ACC112 (cell line): ENCODE data around the gene KLHL35.

ENCODE experiments used
- H2AFZ ChIP-seq: fragments of 200-600 bp; sonication (generic); one replicate; pipeline ENCODE4 v1.6.0; 2017; ENCODE audit warnings: antibody characterized with exemption, low read length; ENCODE audit not compliant: unreplicated experiment
- H3K27ac ChIP-seq: fragments of 200-600 bp; sonication (generic); 2 replicates; pipeline ENCODE4 v1.5.1; 2014; ENCODE audit warnings: low read depth, mild to moderate bottlenecking, antibody characterized with exemption, low read length, moderate library complexity
- H3K27me3 ChIP-seq: fragments of 200-600 bp; sonication (generic); 2 replicates; pipeline ENCODE4 v1.6.1; 2014; ENCODE audit warnings: mild to moderate bottlenecking, antibody characterized with exemption, low read length, moderate library complexity, mixed read lengths; ENCODE audit not compliant: insufficient read depth
- H3K36me3 ChIP-seq: fragments of 200-600 bp; sonication (generic); 2 replicates; pipeline ENCODE4 v1.6.1; 2016; ENCODE audit warnings: mild to moderate bottlenecking, antibody characterized with exemption, low read length, moderate library complexity, mixed read lengths; ENCODE audit not compliant: insufficient read depth
- H3K4me1 ChIP-seq: fragments of 200-600 bp; sonication (generic); one replicate; pipeline ENCODE4 v1.6.1; 2016; ENCODE audit warnings: low read length, mixed read lengths; ENCODE audit not compliant: insufficient read depth, unreplicated experiment, control insufficient read depth
- H3K4me3 ChIP-seq: fragments of 200-600 bp; sonication (generic); 2 replicates; pipeline ENCODE4 v1.5.1; 2014; ENCODE audit warnings: mild to moderate bottlenecking, low read depth, low read length
- H3K79me2 ChIP-seq: fragments of 200-600 bp; sonication (generic); one replicate; pipeline ENCODE4 v1.6.0; 2016; ENCODE audit warnings: low read length; ENCODE audit not compliant: control insufficient read depth, unreplicated experiment, insufficient read depth

The KLHL35 gene

GRCh38 chr11:75475767-75476650, 43.0 kb upstream of the KLHL35 start:
- H3K4me3 ChIP-seq: peak overlapping the region; percentile 50; the same call in 1 of the 2 replicates
- H3K4me1 ChIP-seq: peaks cover 20% of the 10 kb centered on the region
- no peaks in the 10 kb centered on the region for H3K79me2 ChIP-seq

GRCh38 chr11:75474878-75475766, 42.1 kb upstream of the KLHL35 start:
- peak overlapping the region; percentile 68 for H3K27ac ChIP-seq

More at GRCh38 chr11:75475767-75476650, 43.0 kb upstream of the KLHL35 start:
- Histone ChIP-seq H2AFZ (peak overlapping the region; percentile 74), H3K36me3 (no peaks in the 10 kb centered on the region), H3K27me3 (no peaks in the 10 kb centered on the region), H3K27ac (peak overlapping the region; percentile 68)

DNA sequence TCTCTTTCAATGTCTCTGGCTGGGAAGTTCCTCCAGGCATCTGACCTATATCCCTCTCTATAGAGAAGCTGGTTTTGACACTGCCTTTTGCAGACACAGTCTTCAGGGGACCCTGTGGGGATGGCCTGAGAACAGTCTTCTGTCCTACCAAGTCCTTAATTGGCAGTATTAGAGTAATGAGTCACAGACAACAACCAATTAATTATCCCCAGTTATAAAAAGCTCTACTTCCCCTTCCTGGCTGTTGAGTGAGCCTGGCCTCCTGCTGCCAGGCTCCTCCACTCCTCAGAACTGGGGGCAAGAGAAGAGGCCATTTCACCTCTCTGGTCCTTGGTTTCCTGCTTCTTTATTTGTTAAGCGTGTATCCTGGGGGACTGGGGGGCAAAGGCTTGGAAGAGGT, 41.2 kb upstream of the KLHL35 start:
- Histone ChIP-seq H3K27ac (no peak overlapping the region), H3K4me1 (peaks cover 20% of the 10 kb centered on the region), H3K27me3 (no peaks in the 10 kb centered on the region), H3K4me3 (no peak overlapping the region), H2AFZ (no peak overlapping the region), H3K36me3 (no peaks in the 10 kb centered on the region), H3K79me2 (no peaks in the 10 kb centered on the region)

More at GRCh38 chr11:75474878-75475766, 42.1 kb upstream of the KLHL35 start:
- H3K36me3 ChIP-seq: no peaks in the 10 kb centered on the region
- H3K79me2 ChIP-seq: no peaks in the 10 kb centered on the region
- peak overlapping the region; percentile 50; the same call in 1 of the 2 replicates for H3K4me3 ChIP-seq
- H3K27me3 ChIP-seq: no peaks in the 10 kb centered on the region
- H3K4me1 ChIP-seq: peaks cover 20% of the 10 kb centered on the region
- peak overlapping the region; percentile 74 for H2AFZ ChIP-seq

DNA sequence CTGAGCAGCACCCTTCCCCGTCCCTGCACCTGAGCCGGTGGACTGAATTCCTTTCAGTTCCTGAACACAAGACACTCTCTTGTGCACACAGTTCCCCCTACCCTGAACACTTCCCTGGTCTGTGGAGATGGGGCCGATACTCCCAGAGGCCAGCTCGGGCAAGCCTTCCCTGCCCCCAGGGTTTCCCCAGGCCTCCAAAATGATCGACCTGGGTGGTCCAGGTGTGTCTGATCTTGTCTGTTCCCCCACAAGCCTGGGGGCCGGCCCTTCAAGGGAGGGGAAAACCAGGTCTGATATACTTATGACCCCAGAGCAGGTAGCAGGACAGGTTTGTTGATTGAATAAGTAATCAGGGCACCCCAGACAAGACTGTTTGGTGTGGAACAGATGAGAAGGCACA, 40.7 kb upstream of the KLHL35 start:
- Histone ChIP-seq H3K27me3 (no peaks in the 10 kb centered on the region), H2AFZ (no peak overlapping the region), H3K4me1 (peaks cover 26% of the 10 kb centered on the region), H3K27ac (no peak overlapping the region), H3K36me3 (no peaks in the 10 kb centered on the region), H3K79me2 (no peaks in the 10 kb centered on the region), H3K4me3 (no peak overlapping the region)

GRCh38 chr11:75472081-75472732, 39.2 kb upstream of the KLHL35 start:
- H3K36me3 ChIP-seq: no peaks in the 10 kb centered on the region
- no peaks in the 10 kb centered on the region for H3K27me3 ChIP-seq
- H2AFZ ChIP-seq: no peak overlapping the region
- H3K27ac ChIP-seq: no peak overlapping the region
- H3K4me1 ChIP-seq: peaks cover 30% of the 10 kb centered on the region
- no peak overlapping the region for H3K4me3 ChIP-seq
- H3K79me2 ChIP-seq: no peaks in the 10 kb centered on the region

DNA sequence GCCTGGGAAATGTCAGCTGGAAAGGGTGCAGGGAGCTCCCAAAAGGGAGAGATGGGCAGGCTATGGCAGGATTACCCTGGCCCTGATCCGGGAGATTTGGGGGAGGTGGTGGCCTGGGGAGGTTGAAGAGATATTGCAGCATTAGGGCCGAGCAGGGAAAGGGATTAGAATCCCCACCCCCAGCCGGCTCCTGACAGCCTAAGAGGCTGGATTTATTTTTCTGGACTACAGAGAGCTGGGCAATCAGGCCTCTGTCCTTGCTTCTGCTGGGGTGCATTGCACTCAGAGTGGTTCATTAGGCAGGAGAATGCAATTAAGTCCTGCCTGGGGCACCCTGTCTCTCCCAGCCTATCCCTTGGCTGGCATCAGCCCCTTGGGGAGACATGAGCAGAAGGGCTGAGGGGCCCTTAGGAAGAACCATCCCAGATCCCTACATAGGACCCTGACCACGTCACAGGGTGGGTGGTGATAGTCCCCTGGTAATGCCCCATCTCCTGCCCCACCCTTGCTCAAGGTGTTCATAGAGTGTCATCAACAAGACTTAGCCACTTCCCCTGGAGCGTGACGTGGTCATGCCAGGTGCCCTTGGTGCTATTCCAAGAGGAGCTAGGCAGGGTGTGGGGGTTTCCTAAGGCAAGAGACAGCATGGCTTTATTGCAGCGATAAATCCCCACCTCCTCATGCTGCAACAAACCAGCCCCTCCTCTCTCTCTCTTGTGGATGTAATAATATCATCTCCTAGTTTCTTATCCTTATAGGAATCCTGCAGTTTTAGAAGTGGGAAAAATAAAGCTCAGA, 38.4 kb upstream of the KLHL35 start:
- Histone ChIP-seq H3K27ac (no peak overlapping the region), H2AFZ (no peak overlapping the region), H3K4me3 (no peak overlapping the region), H3K27me3 (no peaks in the 10 kb centered on the region), H3K36me3 (no peaks in the 10 kb centered on the region), H3K4me1 (peaks cover 26% of the 10 kb centered on the region), H3K79me2 (no peaks in the 10 kb centered on the region)

GRCh38 chr11:75470476-75471080, 37.6 kb upstream of the KLHL35 start:
- Histone ChIP-seq H3K27me3 (no peaks in the 10 kb centered on the region), H3K27ac (no peak overlapping the region), H3K4me3 (no peak overlapping the region), H3K36me3 (no peaks in the 10 kb centered on the region), H3K4me1 (peaks cover 18% of the 10 kb centered on the region), H3K79me2 (no peaks in the 10 kb centered on the region), H2AFZ (no peak overlapping the region)

GRCh38 chr11:75469785-75470405, 36.9 kb upstream of the KLHL35 start:
- no peak overlapping the region for H3K4me3 ChIP-seq
- no peaks in the 10 kb centered on the region for H3K27me3 ChIP-seq
- no peak overlapping the region for H2AFZ ChIP-seq
- H3K27ac ChIP-seq: no peak overlapping the region
- H3K36me3 ChIP-seq: no peaks in the 10 kb centered on the region
- peaks cover 11% of the 10 kb centered on the region for H3K4me1 ChIP-seq
- H3K79me2 ChIP-seq: no peaks in the 10 kb centered on the region

GRCh38 chr11:75468534-75469340, 35.7 kb upstream of the KLHL35 start:
- Histone ChIP-seq H3K4me1 (peaks cover 10% of the 10 kb centered on the region), H3K36me3 (no peaks in the 10 kb centered on the region), H3K79me2 (no peaks in the 10 kb centered on the region), H3K27me3 (no peaks in the 10 kb centered on the region), H3K27ac (no peak overlapping the region), H2AFZ (no peak overlapping the region), H3K4me3 (no peak overlapping the region)
